ENCODE data around the gene LGR6. TPM values are rescaled to one million over a fixed set of nuclear protein-coding genes. Genes with fewer than 3 reads are reported as not detected.

LGR6 gene
- total and polyA plus RNA-seq, 2 of the 4 experiments (the other 2 are of a cell fraction): not detected

GRCh38 chr1:202242080-202242419 lies 48.5 kb downstream of the LGR6 start:
- TF ChIP-seq POLR2A (IDR thresholded peaks at IDR 0.05; ENCODE audit: low read depth, low read length) (no peak), BHLHE40 (IDR thresholded peaks at IDR 0.05; ENCODE audit: low read depth, low read length) (no peak), ELK1 (IDR thresholded peaks at IDR 0.05; ENCODE audit: borderline replicate concordance, low read depth, low read length) (no peak), NFE2L2 (IDR thresholded peaks at IDR 0.05; ENCODE audit: low read depth, low read length) (no peak), SMC3 (IDR thresholded peaks at IDR 0.05; ENCODE audit: low read depth, low read length) (no peak), MAFK (IDR thresholded peaks at IDR 0.05; ENCODE audit: low read depth, low read length) (no peak), CTCF (conservative IDR thresholded peaks at IDR 0.05; ENCODE audit: low read depth, low read length) (no peak), CHD1 (IDR thresholded peaks at IDR 0.05; ENCODE audit: low read depth, low read length) (no peak), RFX5 (IDR thresholded peaks at IDR 0.05; ENCODE audit: low read depth, low read length) (no peak), FOS (IDR thresholded peaks at IDR 0.05; ENCODE audit: low read depth, low read length) (no peak), MAZ (IDR thresholded peaks at IDR 0.05; ENCODE audit: borderline replicate concordance, low read depth, low read length) (no peak), RCOR1 (IDR thresholded peaks at IDR 0.05; ENCODE audit: insufficient replicate concordance, low read length) (no peak)
- Histone ChIP-seq H3K4me3 (ENCODE audit: insufficient read depth, low read depth, low read length) (no peak overlapping the region), H3K18ac (ENCODE audit: low read depth, low read length) (no peak overlapping the region), H2BK20ac (ENCODE audit: low read depth, low read length) (no peak overlapping the region), H3K14ac (replicated peaks; ENCODE audit: low read depth, low read length) (no peak overlapping the region), H2AK5ac (ENCODE audit: low read depth, low read length) (no peak overlapping the region), H4K20me1 (ENCODE audit: insufficient read depth, low read length) (no peaks in the 10 kb centered on the region), H2AK9ac (replicated peaks; ENCODE audit: low read depth, low read length, poor library complexity) (no peak overlapping the region), H3K9me3 (ENCODE audit: control insufficient read depth, insufficient read depth, low read length) (no peaks in the 10 kb centered on the region), H3K27ac (ENCODE audit: insufficient read depth, low read length) (no peak overlapping the region), H2BK5ac (ENCODE audit: low read depth, low read length, poor library complexity, severe bottlenecking) (no peak overlapping the region), H3K79me1 (ENCODE audit: low read depth in 1 of 2, low read length in 2 of 2) (no peaks in the 10 kb centered on the region), H4K5ac (ENCODE audit: low read depth, low read length) (no peak overlapping the region), H2BK120ac (ENCODE audit: low read depth, low read length) (no peak overlapping the region), H3K4ac (ENCODE audit: low read depth, low read length) (no peak overlapping the region), H2AFZ (replicated peaks; ENCODE audit: low read length, poor library complexity) (no peak overlapping the region), H3K4me1 (ENCODE audit: control insufficient read depth, insufficient read depth, low read length) (peaks cover 2% of the 10 kb centered on the region; the same call in 1 of the 2 replicates), H4K91ac (ENCODE audit: insufficient read depth, low read depth, low read length) (no peak overlapping the region), H3K56ac (ENCODE audit: extremely low read depth, insufficient read depth, low read length) (no peak overlapping the region), H3K9ac (ENCODE audit: low read depth, low read length) (no peak overlapping the region), H2BK15ac (ENCODE audit: low read depth, low read length) (no peak overlapping the region), H3K4me2 (ENCODE audit: low read depth, low read length) (no peak overlapping the region), H3K23ac (ENCODE audit: low read depth, low read length) (no peak overlapping the region), H3K27me3 (ENCODE audit: control insufficient read depth, insufficient read depth, low read length) (peaks cover 42% of the 10 kb centered on the region), H4K8ac (ENCODE audit: low read depth in 2 of 2, low read length in 2 of 2) (no peak overlapping the region), H3K9me1 (ENCODE audit: insufficient read depth, low read length) (0 out of 2 replicates have a peak, but pooled peaks cover 3% of the 10 kb centered on the region), H3K36me3 (ENCODE audit: control insufficient read depth, insufficient read depth, low read length) (no peaks in the 10 kb centered on the region)
- POLR2A ChIA-PET (ENCODE audit: unreplicated experiment): no interaction called here
- WGBS, 2 experiments (ENCODE audit: extremely low coverage in 2 of 2, insufficient read length in 1 of 2): no CpG with 5 or more reads among the region's 2 CpGs
- no peak for ATAC-seq (ENCODE audit: low read depth)
- DNase-seq: no peak
- CTCF ChIA-PET: no interaction called here
- in situ Hi-C loops (cut with MboI; ENCODE audit: low sequenced_read_pairs): no loop called here
- BruUV-seq (replicated peaks): no TSS peak
- dilution Hi-C loops (cut with HindIII; ENCODE audit: low sequenced_read_pairs, unreplicated experiment): no loop called here
- intact Hi-C loops (cut with micrococcal nuclease): no loop called here
